ENCODE measurements around the gene FGFR4.

The FGFR4 gene

GRCh38 chr5:177085985-177086653 is 596 bp upstream of the FGFR4 start:
- DNase-seq: no peak

- no peak for DNase-seq
Measured at GRCh38 chr5:177087398-177088005, 787 bp downstream of the FGFR4 start.

- no peak for DNase-seq
Measured at GRCh38 chr5:177089127-177089526, 2.4 kb downstream of the FGFR4 start.

- no peak for DNase-seq
Measured at GRCh38 chr5:177089825-177090641, 3.3 kb downstream of the FGFR4 start.

GRCh38 chr5:177090813-177091212 is 4.1 kb downstream of the FGFR4 start:
- no peak for DNase-seq

GRCh38 chr5:177091232-177091631 is 4.5 kb downstream of the FGFR4 start:
- no peak for DNase-seq

GRCh38 chr5:177092178-177093081 is 5.7 kb downstream of the FGFR4 start:
- DNase-seq: no peak

- DNase-seq: no peak
Measured at GRCh38 chr5:177093082-177093712, 6.5 kb downstream of the FGFR4 start.

- DNase-seq: no peak
Measured at GRCh38 chr5:177093803-177094202, 7.1 kb downstream of the FGFR4 start.

- DNase-seq: no peak
Measured at GRCh38 chr5:177094224-177095087, 7.7 kb downstream of the FGFR4 start.

GRCh38 chr5:177095088-177095669 is 8.5 kb downstream of the FGFR4 start:
- no peak for DNase-seq

- no peak for DNase-seq
Measured at GRCh38 chr5:177096162-177097015, 9.7 kb downstream of the FGFR4 start.

- no peak for DNase-seq
Measured at GRCh38 chr5:177097016-177097985, 10.6 kb downstream of the FGFR4 start.

GRCh38 chr5:177098120-177098469 is 11.4 kb downstream of the FGFR4 start:
- no peak for DNase-seq

- no peak for DNase-seq
Measured at GRCh38 chr5:177098470-177099141, 11.9 kb downstream of the FGFR4 start.

GRCh38 chr5:177099422-177100093 is 12.8 kb downstream of the FGFR4 start:
- no peak for DNase-seq

GRCh38 chr5:177100714-177101121 is 14.0 kb downstream of the FGFR4 start:
- DNase-seq: no peak
